GM12892 (cell line): ENCODE measurements around the gene LRRN3.

Source experiments
- POLR2A ChIP-seq: IDR thresholded peaks from 2 replicates; pipeline ENCODE4 v1.6.1; 2011; ENCODE audit warnings: low read depth, low read length, control low read depth
- POLR2AphosphoS5 ChIP-seq: IDR thresholded peaks from 2 replicates; pipeline ENCODE4 v1.6.1; 2011; ENCODE audit warnings: low read depth, low read length, control low read depth
- TAF1 ChIP-seq: IDR thresholded peaks from 2 replicates; pipeline ENCODE4 v1.6.1; 2011; ENCODE audit warnings: low read depth, mild to moderate bottlenecking, control low read depth, low read length, borderline replicate concordance

- no peak for TF ChIP-seq POLR2A
- no peak for TF ChIP-seq POLR2AphosphoS5
- no peak for TF ChIP-seq TAF1
Observed at GRCh38 chr7:111172564-111173257, 81.8 kb downstream of the LRRN3 start.
